SU-DHL-6 (cell line): ENCODE data around the gene MAGEB17.
"Not testable (repeated sequence)": the region's sequence is repeated elsewhere in the genome, so short reads cannot be mapped to it uniquely, and the experiment has no call there.

Experiments
- H2AFZ ChIP-seq: fragments of 200-600 bp; sonication (generic); 2 replicates; pipeline ENCODE4 v1.6.1; 2014; ENCODE audit warnings: low read depth, mild to moderate bottlenecking, moderate library complexity, mixed read lengths, antibody characterized with exemption, low read length; ENCODE audit not compliant: severe bottlenecking
- H3F3A ChIP-seq: fragments of 200-600 bp; shearing (Covaris generic); 2 replicates; pipeline ENCODE4 v1.6.0; 2016; ENCODE audit warnings: antibody characterized with exemption, mild to moderate bottlenecking; ENCODE audit not compliant: insufficient read depth
- H3K27ac ChIP-seq: fragments of 200-600 bp; sonication (generic); 2 replicates; pipeline ENCODE4 v1.5.1; 2016; ENCODE audit warnings: low read depth, mild to moderate bottlenecking, low read length, moderate library complexity, mixed read lengths
- H3K27me3 ChIP-seq: fragments of 200-600 bp; sonication (generic), shearing (Covaris generic); 2 replicates; pipeline ENCODE4 v1.6.0; 2014; ENCODE audit warnings: mild to moderate bottlenecking, low read length
- H3K36me3 ChIP-seq: fragments of 200-600 bp; sonication (generic); 2 replicates; pipeline ENCODE4 v1.6.1; 2014; ENCODE audit warnings: mild to moderate bottlenecking, low read length, mixed read lengths
- H3K4me2 ChIP-seq: fragments of 300-600, 200-600 bp; shearing (Covaris generic), sonication (generic); 2 replicates; pipeline ENCODE4 v1.6.0; 2014; ENCODE audit warnings: low read length, low read depth, mild to moderate bottlenecking; ENCODE audit not compliant: poor library complexity, severe bottlenecking
- H3K4me3 ChIP-seq: fragments of 200-600 bp; sonication (generic); 2 replicates; pipeline ENCODE4 v1.5.1; 2014; ENCODE audit warnings: antibody characterized with exemption, low read length, mild to moderate bottlenecking, mixed read lengths; ENCODE audit not compliant: insufficient read depth, poor library complexity, severe bottlenecking
- H3K79me2 ChIP-seq: fragments of 200-600 bp; sonication (generic); 2 replicates; pipeline ENCODE4 v1.6.1; 2014; ENCODE audit warnings: mild to moderate bottlenecking, low read length, moderate library complexity; ENCODE audit not compliant: insufficient read depth
- H3K9ac ChIP-seq: fragments of 200-600 bp; sonication (generic); 2 replicates; pipeline ENCODE4 v1.7.0; 2014; ENCODE audit warnings: mild to moderate bottlenecking, low read length
- H3K9me2 ChIP-seq: fragments of 200-600 bp; sonication (generic); replicated peaks from 2 replicates; pipeline ENCODE4 v1.6.1; 2014; ENCODE audit warnings: low read length; ENCODE audit not compliant: insufficient read depth
- H3K9me3 ChIP-seq: fragments of 200-600 bp; sonication (generic); 2 replicates; pipeline ENCODE4 v1.6.1; 2014; ENCODE audit warnings: low read length, mixed read lengths; ENCODE audit not compliant: insufficient read depth
- H4K20me1 ChIP-seq: fragments of 200-600 bp; sonication (generic); 2 replicates; pipeline ENCODE4 v1.6.1; 2014; ENCODE audit warnings: low read depth, mild to moderate bottlenecking, antibody characterized with exemption, low read length, moderate library complexity, mixed read lengths
- EZH2phosphoT487 ChIP-seq: fragments of 200-600 bp; sonication (generic), shearing (Covaris generic); conservative IDR thresholded peaks from 2 replicates; pipeline ENCODE4 v1.6.1; 2018; ENCODE audit warnings: mild to moderate bottlenecking, antibody characterized with exemption, low read length, moderate library complexity, mixed read lengths
- TF ChIP-seq, protein P1 (sequence below): fragments of 200-600 bp; sonication (generic); IDR thresholded peaks from one replicate; pipeline ENCODE4 v1.5.1; 2017; ENCODE audit warnings: antibody characterized with exemption, mild to moderate bottlenecking, low read length, moderate library complexity; ENCODE audit not compliant: insufficient read depth, poor library complexity, severe bottlenecking

MAGEB17 gene

DNA sequence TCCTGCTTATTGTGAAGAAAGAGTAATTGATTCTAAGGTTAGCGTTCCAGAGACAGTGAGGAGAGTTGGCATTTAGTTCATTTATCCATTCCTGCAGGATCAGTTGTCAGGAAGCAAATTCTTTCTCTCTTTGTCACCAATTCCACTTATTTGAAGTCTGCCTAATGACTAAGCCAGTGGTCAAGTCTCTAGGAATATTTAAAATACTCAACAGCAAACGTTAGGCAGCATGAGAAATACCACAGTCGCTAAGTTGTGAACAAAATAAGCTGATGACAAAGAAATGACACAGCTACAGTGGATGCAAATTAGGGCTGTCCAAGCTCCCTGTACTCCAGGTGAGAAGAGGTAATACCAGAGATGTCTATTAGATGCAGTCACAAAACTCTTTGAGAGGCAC lies 6.6 kb upstream of the MAGEB17 start:
- Histone ChIP-seq H2AFZ (no peak overlapping the region), H3K27me3 (no peaks in the 10 kb centered on the region), H3K36me3 (no peaks in the 10 kb centered on the region), H3K4me3 (no peak overlapping the region), H4K20me1 (no peaks in the 10 kb centered on the region), H3K9ac (no peak overlapping the region), H3K4me2 (no peak overlapping the region), H3K9me3 (no peaks in the 10 kb centered on the region), H3F3A (no peaks in the 10 kb centered on the region), H3K27ac (no peak overlapping the region), H3K9me2 (no peaks in the 10 kb centered on the region), H3K79me2 (no peaks in the 10 kb centered on the region)
- no peak for TF ChIP-seq EZH2phosphoT487
- TF ChIP-seq, protein P1, sequence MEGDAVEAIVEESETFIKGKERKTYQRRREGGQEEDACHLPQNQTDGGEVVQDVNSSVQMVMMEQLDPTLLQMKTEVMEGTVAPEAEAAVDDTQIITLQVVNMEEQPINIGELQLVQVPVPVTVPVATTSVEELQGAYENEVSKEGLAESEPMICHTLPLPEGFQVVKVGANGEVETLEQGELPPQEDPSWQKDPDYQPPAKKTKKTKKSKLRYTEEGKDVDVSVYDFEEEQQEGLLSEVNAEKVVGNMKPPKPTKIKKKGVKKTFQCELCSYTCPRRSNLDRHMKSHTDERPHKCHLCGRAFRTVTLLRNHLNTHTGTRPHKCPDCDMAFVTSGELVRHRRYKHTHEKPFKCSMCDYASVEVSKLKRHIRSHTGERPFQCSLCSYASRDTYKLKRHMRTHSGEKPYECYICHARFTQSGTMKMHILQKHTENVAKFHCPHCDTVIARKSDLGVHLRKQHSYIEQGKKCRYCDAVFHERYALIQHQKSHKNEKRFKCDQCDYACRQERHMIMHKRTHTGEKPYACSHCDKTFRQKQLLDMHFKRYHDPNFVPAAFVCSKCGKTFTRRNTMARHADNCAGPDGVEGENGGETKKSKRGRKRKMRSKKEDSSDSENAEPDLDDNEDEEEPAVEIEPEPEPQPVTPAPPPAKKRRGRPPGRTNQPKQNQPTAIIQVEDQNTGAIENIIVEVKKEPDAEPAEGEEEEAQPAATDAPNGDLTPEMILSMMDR: no peak

- H3K36me3 ChIP-seq, H3K27ac ChIP-seq, H3K9me3 ChIP-seq, H3K4me3 ChIP-seq, H3K27me3 ChIP-seq, H3K79me2 ChIP-seq, H3F3A ChIP-seq, H3K9me2 ChIP-seq, H4K20me1 ChIP-seq, H3K9ac ChIP-seq, H2AFZ ChIP-seq, H3K4me2 ChIP-seq: not testable (repeated sequence)
Observed at GRCh38 chrX:16161173-16161572, 6.1 kb upstream of the MAGEB17 start.

GRCh38 chrX:16162391-16162790 lies 4.9 kb upstream of the MAGEB17 start:
- H3K9me3 ChIP-seq: no peaks in the 10 kb centered on the region
- H3K9ac ChIP-seq: no peak overlapping the region
- H3K79me2 ChIP-seq: no peaks in the 10 kb centered on the region
- H4K20me1 ChIP-seq: no peaks in the 10 kb centered on the region
- H3K27me3 ChIP-seq: no peaks in the 10 kb centered on the region
- no peaks in the 10 kb centered on the region for H3K9me2 ChIP-seq
- H2AFZ ChIP-seq: no peak overlapping the region
- H3K4me2 ChIP-seq: no peak overlapping the region
- H3F3A ChIP-seq: no peaks in the 10 kb centered on the region
- TF ChIP-seq, protein P1: no peak
- H3K4me3 ChIP-seq: no peak overlapping the region
- no peaks in the 10 kb centered on the region for H3K36me3 ChIP-seq
- H3K27ac ChIP-seq: no peak overlapping the region

- Histone ChIP-seq H3K9me3 (no peaks in the 10 kb centered on the region), H3K36me3 (no peaks in the 10 kb centered on the region), H2AFZ (no peak overlapping the region), H3K27me3 (no peaks in the 10 kb centered on the region), H3K27ac (no peak overlapping the region), H3K9me2 (no peaks in the 10 kb centered on the region), H4K20me1 (no peaks in the 10 kb centered on the region), H3F3A (no peaks in the 10 kb centered on the region), H3K4me2 (no peak overlapping the region), H3K9ac (no peak overlapping the region), H3K4me3 (no peak overlapping the region), H3K79me2 (no peaks in the 10 kb centered on the region)
- TF ChIP-seq EZH2phosphoT487: no peak
- TF ChIP-seq, protein P1: no peak
Observed at GRCh38 chrX:16164748-16165147, 2.5 kb upstream of the MAGEB17 start.
